ENCODE data around the gene BIRC7. TPM values are rescaled to one million over a fixed set of nuclear protein-coding genes. Genes with fewer than 3 reads are reported as not detected.

The BIRC7 gene
- total and polyA plus RNA-seq, 2 donors (not counting 3 experiments of a cell fraction or from before 2014, with no cell fraction given) = not detected

GRCh38 chr20:63246490-63247288, 11.0 kb downstream of the BIRC7 start:
- no peak for TF ChIP-seq MAX (IDR thresholded peaks at IDR 0.05; ENCODE audit: insufficient read depth, insufficient read length)
- TF ChIP-seq EZH2 (IDR thresholded peaks at IDR 0.05; ENCODE audit: borderline replicate concordance, low read depth, low read length, severe bottlenecking) = no peak
- no peak for TF ChIP-seq POLR2AphosphoS5 (IDR thresholded peaks at IDR 0.05; ENCODE audit: insufficient read depth, low read depth, low read length)
- TF ChIP-seq GATA2 (IDR thresholded peaks at IDR 0.05; ENCODE audit: insufficient read depth, insufficient read length, low read depth, low read length) = no peak
- TF ChIP-seq FOS (IDR thresholded peaks at IDR 0.05; ENCODE audit: borderline replicate concordance, insufficient read depth, low read length) = no peak
- TF ChIP-seq POLR2A (IDR thresholded peaks at IDR 0.05; ENCODE audit: low read depth, low read length) = no peak
- TF ChIP-seq MYC (IDR thresholded peaks at IDR 0.05; ENCODE audit: low read depth, low read length) = no peak
- TF ChIP-seq CTCF (IDR thresholded peaks at IDR 0.05; ENCODE audit: extremely low read depth in 1 of 2, insufficient read depth in 1 of 2, low read depth in 1 of 2, low read length in 2 of 2) = no peak
- TF ChIP-seq JUN (IDR thresholded peaks at IDR 0.05; ENCODE audit: borderline replicate concordance, insufficient read depth, insufficient read length, low read depth) = no peak
- intact Hi-C loops (cut with micrococcal nuclease) = no loop called here
- Histone ChIP-seq H4K20me1 (replicated peaks; ENCODE audit: control insufficient read depth, extremely low read depth, insufficient read depth, low read length) (no peaks in the 10 kb centered on the region), H3K9me1 (replicated peaks; ENCODE audit: control insufficient read depth, extremely low read depth, insufficient read depth, low read length) (no peaks in the 10 kb centered on the region), H3K79me2 (ENCODE audit: control insufficient read depth, insufficient read depth, low read length) (no peaks in the 10 kb centered on the region), H3K9ac (replicated peaks; ENCODE audit: extremely low read depth, insufficient read depth, low read length) (no peak overlapping the region), H3K27ac (ENCODE audit: insufficient read depth, low read depth, low read length) (no peak overlapping the region), H3K4me3 (replicated peaks in 1 of 3; ENCODE audit: insufficient read depth in 1 of 3, low read depth in 1 of 3, low read length in 3 of 3) (no peak overlapping the region), H3K4me2 (ENCODE audit: insufficient read depth, low read length) (no peak overlapping the region), H3K4me1 (ENCODE audit: control insufficient read depth, extremely low read depth, insufficient read depth, low read length) (no peaks in the 10 kb centered on the region), H3K36me3 (ENCODE audit: control insufficient read depth in 2 of 2, extremely low read depth in 1 of 2, insufficient read depth in 2 of 2, low read length in 2 of 2) (no peaks in the 10 kb centered on the region), H3K27me3 (ENCODE audit: control insufficient read depth in 2 of 2, insufficient read depth in 2 of 2, low read length in 2 of 2) (no peaks in the 10 kb centered on the region), H2AFZ (ENCODE audit: low read depth, low read length) (no peak overlapping the region), H3K9me3 (replicated peaks; ENCODE audit: control insufficient read depth, insufficient read depth, low read length) (no peaks in the 10 kb centered on the region)
- ChIA-PET POLR2A (no interaction called here), CTCF (interaction anchor here (0.7 to 4.2 kb wide), 6 partner anchors 11 to 27 kb away, joined by 3 to 24 read pairs (median 4); partner anchors contain the start of genes ARFGAP1 and BIRC7)
- dilution Hi-C loops (cut with MboI; ENCODE audit: extremely low pct_ligation_motif_present, low sequenced_read_pairs) = no loop called here
- no peak for DNase-seq (ENCODE audit: low read depth, low spot score)
- BruUV-seq (replicated peaks) = no TSS peak
- no peak for FAIRE-seq

All from endothelial cell of umbilical vein (primary cell).